ENCODE measurements around the gene NELFCD. TPM values are rescaled to one million over a fixed set of nuclear protein-coding genes. Genes with fewer than 3 reads are reported as not detected.
A peak's percentile ranks its signal among the peaks of the same experiment; 100 is the strongest.

The NELFCD gene
- total and polyA plus RNA-seq, 2 experiments from 2014 or later = 36.3 to 57.4 TPM

GRCh38 chr20:59004493-59004762 lies 23.4 kb downstream of the NELFCD start:
- Histone ChIP-seq H3K4me1 (ENCODE audit: insufficient read depth) (peaks cover 11% of the 10 kb centered on the region), H3K9me3 (ENCODE audit: low read depth) (no peaks in the 10 kb centered on the region), H3K27me3 (replicated peaks; ENCODE audit: insufficient read depth) (no peaks in the 10 kb centered on the region), H3K36me3 (ENCODE audit: low read depth) (no peaks in the 10 kb centered on the region), H3K4me2 (ENCODE audit: unreplicated experiment) (no peak overlapping the region), H3K9me2 (ENCODE audit: insufficient read depth) (no peaks in the 10 kb centered on the region), H3K27ac (no peak overlapping the region), H3K79me2 (ENCODE audit: insufficient read depth) (peaks cover 43% of the 10 kb centered on the region), H2AFZ (no peak overlapping the region), H3K9ac (no peak overlapping the region), H3F3A (ENCODE audit: insufficient read depth) (no peaks in the 10 kb centered on the region), H4K20me1 (ENCODE audit: insufficient read depth) (no peaks in the 10 kb centered on the region), H3K4me3 (no peak overlapping the region)
- DNase-seq = no peak
- TF ChIP-seq EZH2phosphoT487 (IDR thresholded peaks at IDR 0.05; ENCODE audit: insufficient read depth, low read depth) (no peak), EZH2 (IDR thresholded peaks at IDR 0.05; ENCODE audit: insufficient read depth, poor library complexity, severe bottlenecking) (no peak)
- in situ Hi-C loops (cut with MboI) = loop anchor here (25.0 kb wide), 1 partner anchor 767 kb away; the partner anchor contains the start of gene ANKRD60
- WGBS, 2 experiments (ENCODE audit: low coverage in 1 of 2, low lambda C conversion rate in 2 of 2, missing lambda C conversion rate in 2 of 2) = 80 to 92% methylated on average over 2 to 4 of the region's 4 CpGs

DNA sequence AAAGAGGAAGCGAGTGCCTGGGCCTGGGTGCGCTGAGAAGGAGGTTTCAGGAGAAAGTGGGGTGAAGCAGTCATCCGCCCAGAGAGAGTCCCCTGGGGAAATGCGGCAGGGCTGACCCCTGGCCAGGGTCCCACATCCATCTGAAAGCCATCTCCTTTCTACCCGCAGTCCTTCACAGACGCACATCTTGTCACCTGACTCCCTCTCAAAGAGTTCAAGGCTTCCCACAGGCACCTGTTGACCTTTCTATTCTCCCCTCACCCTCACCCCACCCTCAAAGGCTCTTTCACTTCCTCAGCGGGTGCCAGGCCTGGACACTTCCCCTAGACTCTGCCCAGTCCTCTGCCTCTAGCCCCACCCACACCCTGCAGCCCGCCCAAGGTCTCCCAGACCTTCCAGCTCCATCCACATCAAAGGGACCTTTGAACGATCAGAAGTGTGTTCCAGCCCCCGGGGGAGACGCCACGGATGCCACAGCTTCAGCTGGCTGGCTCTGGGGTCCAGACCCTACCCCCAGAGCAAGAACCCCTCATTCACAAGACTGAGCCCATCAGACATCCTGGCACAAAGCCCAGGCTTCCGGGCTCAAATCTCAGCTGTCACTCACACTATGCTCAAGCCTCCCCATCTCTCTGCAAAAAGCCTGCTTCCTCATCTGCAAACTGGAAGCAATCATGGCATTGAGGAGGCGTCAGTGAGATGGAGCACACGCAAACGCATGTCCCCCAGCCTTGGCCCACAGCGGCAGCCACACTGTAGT lies 23.9 kb downstream of the NELFCD start:
- no peaks in the 10 kb centered on the region for H3K36me3 ChIP-seq (ENCODE audit: low read depth)
- H2AFZ ChIP-seq = no peak overlapping the region
- H3F3A ChIP-seq (ENCODE audit: insufficient read depth) = no peaks in the 10 kb centered on the region
- H3K9ac ChIP-seq = peak overlapping the region; percentile 91
- H3K27me3 ChIP-seq (replicated peaks; ENCODE audit: insufficient read depth) = no peaks in the 10 kb centered on the region
- peak overlapping the region; percentile 81 for H3K4me3 ChIP-seq
- peaks cover 43% of the 10 kb centered on the region for H3K79me2 ChIP-seq (ENCODE audit: insufficient read depth)
- H3K4me2 ChIP-seq (ENCODE audit: unreplicated experiment) = peak overlapping the region; percentile 89
- H3K4me1 ChIP-seq (ENCODE audit: insufficient read depth) = peaks cover 11% of the 10 kb centered on the region
- no peaks in the 10 kb centered on the region for H3K9me2 ChIP-seq (ENCODE audit: insufficient read depth)
- 67 to 70% methylated on average over 15 to 17 of the region's 17 CpGs for WGBS, 2 experiments (ENCODE audit: low coverage in 1 of 2, low lambda C conversion rate in 2 of 2, missing lambda C conversion rate in 2 of 2)
- TF ChIP-seq EZH2 (IDR thresholded peaks at IDR 0.05; ENCODE audit: insufficient read depth, poor library complexity, severe bottlenecking) (no peak), EZH2phosphoT487 (IDR thresholded peaks at IDR 0.05; ENCODE audit: insufficient read depth, low read depth) (no peak)
- no peaks in the 10 kb centered on the region for H4K20me1 ChIP-seq (ENCODE audit: insufficient read depth)
- no peak for DNase-seq
- in situ Hi-C loops (cut with MboI) = loop anchor here (25.0 kb wide), 1 partner anchor 768 kb away; the partner anchor contains the start of gene ANKRD60
- no peak overlapping the region for H3K27ac ChIP-seq
- H3K9me3 ChIP-seq (ENCODE audit: low read depth) = no peaks in the 10 kb centered on the region

- Histone ChIP-seq H3K9me2 (ENCODE audit: insufficient read depth) (no peaks in the 10 kb centered on the region), H3F3A (ENCODE audit: insufficient read depth) (0 out of 2 replicates have a peak, but pooled peaks cover 2% of the 10 kb centered on the region), H3K27ac (peak overlapping the region; percentile 37), H3K4me1 (ENCODE audit: insufficient read depth) (peaks cover 14% of the 10 kb centered on the region), H3K36me3 (ENCODE audit: low read depth) (no peaks in the 10 kb centered on the region), H3K4me2 (ENCODE audit: unreplicated experiment) (peak overlapping the region; percentile 89), H3K4me3 (peak overlapping the region; percentile 81), H3K79me2 (ENCODE audit: insufficient read depth) (peaks cover 43% of the 10 kb centered on the region), H3K9me3 (ENCODE audit: low read depth) (no peaks in the 10 kb centered on the region), H3K27me3 (replicated peaks; ENCODE audit: insufficient read depth) (no peaks in the 10 kb centered on the region), H4K20me1 (ENCODE audit: insufficient read depth) (no peaks in the 10 kb centered on the region), H3K9ac (peak overlapping the region; percentile 91), H2AFZ (peak overlapping the region; percentile 82)
- no peak for TF ChIP-seq EZH2 (IDR thresholded peaks at IDR 0.05; ENCODE audit: insufficient read depth, poor library complexity, severe bottlenecking)
- TF ChIP-seq EZH2phosphoT487 (IDR thresholded peaks at IDR 0.05; ENCODE audit: insufficient read depth, low read depth) = no peak
- in situ Hi-C loops (cut with MboI) = loop anchor here (25.0 kb wide), 1 partner anchor 768 kb away; the partner anchor contains the start of gene ANKRD60
- no peak for DNase-seq
- 70 to 71% methylated on average over 3 of the region's 3 CpGs for WGBS, 2 experiments (ENCODE audit: low coverage in 1 of 2, low lambda C conversion rate in 2 of 2, missing lambda C conversion rate in 2 of 2)
Measured at GRCh38 chr20:59005523-59006166, 24.6 kb downstream of the NELFCD start.

DNA sequence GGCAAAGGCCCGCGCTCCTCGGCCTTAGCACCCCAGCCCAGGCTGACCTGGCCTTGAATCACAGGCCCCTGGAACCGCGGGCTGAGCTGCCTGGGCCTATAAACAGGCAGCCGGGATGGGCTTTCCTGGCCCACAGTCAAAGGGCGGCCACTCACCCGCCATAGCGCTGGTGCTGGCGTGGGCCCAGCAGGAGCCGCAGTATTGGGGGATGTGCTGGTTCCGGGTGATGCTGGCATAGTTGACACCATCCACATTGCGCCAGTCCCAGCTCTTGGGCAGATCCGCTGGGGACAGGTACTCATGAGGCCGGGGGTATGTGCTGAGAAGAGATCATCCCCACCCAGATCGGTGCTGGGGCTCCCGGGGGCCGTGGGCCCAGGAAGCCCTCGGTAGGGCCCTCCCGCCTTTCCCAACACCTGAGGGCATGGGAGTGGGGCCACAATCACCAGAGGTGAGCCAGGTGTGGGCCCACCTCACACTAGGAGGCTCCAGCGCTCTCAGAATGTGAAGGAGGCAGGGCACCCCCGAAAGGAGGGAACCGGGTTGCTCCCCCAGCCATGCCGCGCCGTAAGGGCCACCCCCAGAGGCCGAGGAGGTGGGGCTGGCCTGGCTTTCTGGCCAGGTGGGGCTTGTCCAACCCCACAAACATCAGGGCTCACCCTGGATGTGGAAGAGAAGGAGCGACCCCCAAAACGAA lies 25.3 kb downstream of the NELFCD start:
- Histone ChIP-seq H3K4me1 (ENCODE audit: insufficient read depth) (peaks cover 20% of the 10 kb centered on the region), H3F3A (ENCODE audit: insufficient read depth) (0 out of 2 replicates have a peak, but pooled peaks cover 5% of the 10 kb centered on the region), H3K36me3 (ENCODE audit: low read depth) (no peaks in the 10 kb centered on the region), H3K4me2 (ENCODE audit: unreplicated experiment) (peak overlapping the region; percentile 89), H3K79me2 (ENCODE audit: insufficient read depth) (peaks cover 43% of the 10 kb centered on the region), H3K4me3 (peak overlapping the region; percentile 81), H4K20me1 (ENCODE audit: insufficient read depth) (no peaks in the 10 kb centered on the region), H3K9me3 (ENCODE audit: low read depth) (no peaks in the 10 kb centered on the region), H2AFZ (peak overlapping the region; percentile 82), H3K27me3 (replicated peaks; ENCODE audit: insufficient read depth) (no peaks in the 10 kb centered on the region), H3K27ac (peak overlapping the region; percentile 37), H3K9ac (peak overlapping the region; percentile 91), H3K9me2 (ENCODE audit: insufficient read depth) (no peaks in the 10 kb centered on the region)
- no peak for TF ChIP-seq EZH2 (IDR thresholded peaks at IDR 0.05; ENCODE audit: insufficient read depth, poor library complexity, severe bottlenecking)
- TF ChIP-seq EZH2phosphoT487 (IDR thresholded peaks at IDR 0.05; ENCODE audit: insufficient read depth, low read depth) = no peak
- peak; percentile 70 for DNase-seq
- in situ Hi-C loops (cut with MboI) = loop anchor here (25.0 kb wide), 1 partner anchor 769 kb away; the partner anchor contains the start of gene ANKRD60
- WGBS, 2 experiments (ENCODE audit: low coverage in 1 of 2, low lambda C conversion rate in 2 of 2, missing lambda C conversion rate in 2 of 2) = 6 to 7% methylated on average over 28 of the region's 29 CpGs

All from GM23248 (cell line).